Keratinocyte (primary cell): ENCODE data around the gene GNL3. TPM values are rescaled to one million over a fixed set of nuclear protein-coding genes. Genes with fewer than 3 reads are reported as not detected.

Experiments
- DNase-seq: peaks from one replicate; pipeline ENCODE4 v3.0.0-alpha.2; 2011; ENCODE audit warnings: low read depth, missing footprints, low spot score
- FAIRE-seq: peaks from 2 replicates; lab custom pipeline; 2011; peaks lifted over from hg19 to GRCh38; lab: Jason Lieb, UNC
- H2AFZ ChIP-seq: 2 replicates; pipeline ENCODE4 v1.6.0; 2012; ENCODE audit warnings: low read length, control low read depth, inconsistent platforms; ENCODE audit not compliant: control insufficient read depth
- H3K27ac ChIP-seq: 2 replicates; pipeline ENCODE4 v1.5.1; 2011; ENCODE audit warnings: low read length; ENCODE audit not compliant: control insufficient read depth, insufficient read depth
- H3K27me3 ChIP-seq: 3 replicates; pipeline ENCODE4 v1.6.0; 2011; ENCODE audit warnings: low read length; ENCODE audit not compliant: control insufficient read depth, insufficient read depth; ENCODE audit errors: extremely low read depth
- H3K36me3 ChIP-seq, 2 experiments: 2 replicates in 1 of 2; 3 replicates in 1 of 2; pipeline ENCODE4 v1.5.1; 2011; ENCODE audit warnings: low read length in 2 of 2, mild to moderate bottlenecking in 1 of 2; ENCODE audit not compliant: control insufficient read depth in 2 of 2, insufficient read depth in 2 of 2; ENCODE audit errors: extremely low read depth in 1 of 2
- H3K4me1 ChIP-seq: 3 replicates; pipeline ENCODE4 v1.5.1; 2011; ENCODE audit warnings: low read length; ENCODE audit not compliant: control insufficient read depth, insufficient read depth; ENCODE audit errors: extremely low read depth
- H3K4me2 ChIP-seq: 3 replicates; pipeline ENCODE4 v1.6.0; 2011; ENCODE audit warnings: low read depth, low read length; ENCODE audit not compliant: control insufficient read depth, insufficient read depth; ENCODE audit errors: extremely low read depth
- H3K4me3 ChIP-seq, 3 experiments: fragments of 200-600 bp in 1 of 3; sonication (generic) in 1 of 3; 2 replicates in 2 of 3; 3 replicates in 1 of 3; pipeline ENCODE4 v1.5.1; 2011 to 2016; ENCODE audit warnings: low read length in 3 of 3, mild to moderate bottlenecking in 3 of 3, control low read depth in 2 of 3, inconsistent platforms in 1 of 3, low read depth in 1 of 3, mixed read lengths in 1 of 3, mixed run types in 1 of 3, moderate library complexity in 1 of 3; ENCODE audit not compliant: control insufficient read depth in 2 of 3, insufficient read depth in 2 of 3; ENCODE audit errors: extremely low read depth in 1 of 3
- H3K79me2 ChIP-seq: 2 replicates; pipeline ENCODE4 v1.6.0; 2012; ENCODE audit warnings: low read length; ENCODE audit not compliant: control insufficient read depth, insufficient read depth
- H3K9ac ChIP-seq: 3 replicates; pipeline ENCODE4 v1.6.0; 2011; ENCODE audit warnings: low read length; ENCODE audit not compliant: control insufficient read depth, insufficient read depth; ENCODE audit errors: extremely low read depth
- H3K9me1 ChIP-seq: 3 replicates; pipeline ENCODE4 v1.6.0; 2011; ENCODE audit warnings: low read length; ENCODE audit not compliant: control insufficient read depth, insufficient read depth; ENCODE audit errors: extremely low read depth
- H3K9me3 ChIP-seq: 2 replicates; pipeline ENCODE4 v1.5.1; 2012; ENCODE audit warnings: low read depth, low read length; ENCODE audit not compliant: control insufficient read depth
- H4K20me1 ChIP-seq: 3 replicates; pipeline ENCODE4 v1.6.0; 2011; ENCODE audit warnings: low read length; ENCODE audit not compliant: control insufficient read depth, insufficient read depth; ENCODE audit errors: extremely low read depth
- CTCF ChIP-seq, 3 experiments: IDR thresholded peaks in 1 of 3; conservative IDR thresholded peaks in 1 of 3; optimal IDR thresholded peaks in 1 of 3; 2 replicates in 2 of 3; 3 replicates in 1 of 3; pipeline versions ENCODE3 to v1.5.1; 2011; ENCODE audit warnings: low read length in 3 of 3, mild to moderate bottlenecking in 3 of 3, moderate library complexity in 2 of 3, control low read depth in 1 of 3, inconsistent platforms in 1 of 3; ENCODE audit not compliant: insufficient read depth in 2 of 3; ENCODE audit errors: extremely low read depth in 1 of 3
- EZH2 ChIP-seq: IDR thresholded peaks from one replicate; pipeline ENCODE4 v1.6.1; 2012; ENCODE audit warnings: inconsistent platforms, mild to moderate bottlenecking, low read length, moderate library complexity
- dilution Hi-C: fragments of 300-500 bp; cut with MboI; formaldehyde crosslinking; loops from one replicate; pipeline ENCODE4 v1.7.0; 2020; ENCODE audit warnings: low sequenced_read_pairs; ENCODE audit not compliant: extremely low pct_ligation_motif_present
- polyA plus RNA-seq, 5 experiments: library from polyadenylated mRNA; depleted of rRNA in 3 of 5; stranded (reverse) in 3 of 5; stranded (forward) in 1 of 5; unstranded in 1 of 5; fragments of >200 nt; gene quantifications; 1 replicate in 1 of 5; 2 replicates in 3 of 5; 3 replicates in 1 of 5; pipeline versions ENCODE4 v1.2.1 to v1.2.3, GENCODE V29; 2011 to 2012; ENCODE audit warnings: missing spikeins in 2 of 5, low read depth in 1 of 5, low replicate concordance in 1 of 5

The GNL3 gene
- polyA plus RNA-seq, 1 donor (not counting 4 experiments of a cell fraction or from before 2014, with no cell fraction given) = 128 TPM

- Histone ChIP-seq H3K4me3 (no peak overlapping the region), H3K79me2 (no peaks in the 10 kb centered on the region), H3K4me2 (no peak overlapping the region), H3K27me3 (no peaks in the 10 kb centered on the region), H3K4me1 (no peaks in the 10 kb centered on the region), H4K20me1 (no peaks in the 10 kb centered on the region), H2AFZ (no peak overlapping the region), H3K27ac (no peak overlapping the region), H3K36me3 (peaks cover 0 to 7% of the 10 kb centered on the region in 2 experiments), H3K9me3 (no peaks in the 10 kb centered on the region), H3K9ac (no peak overlapping the region), H3K9me1 (no peaks in the 10 kb centered on the region)
- dilution Hi-C loops = no loop called here
- no peak for FAIRE-seq
- DNase-seq = no peak
- TF ChIP-seq EZH2 (no peak), CTCF (optimal IDR thresholded peaks at IDR 0.05 in 1 of 3, IDR thresholded peaks at IDR 0.05 in 1 of 3, conservative IDR thresholded peaks at IDR 0.05 in 1 of 3; ENCODE audit: extremely low read depth in 1 of 3, insufficient read depth in 2 of 3, low read length in 3 of 3) (no peak)
These were observed 36.7 kb downstream of the GNL3 start for GRCh38 chr3:52722491-52722890.

GRCh38 chr3:52723935-52724334 lies 38.1 kb downstream of the GNL3 start:
- Histone ChIP-seq H3K79me2 (no peaks in the 10 kb centered on the region), H3K4me1 (no peaks in the 10 kb centered on the region), H3K9ac (no peak overlapping the region), H4K20me1 (no peaks in the 10 kb centered on the region), H3K4me3 (no peak overlapping the region), H2AFZ (no peak overlapping the region), H3K9me3 (no peaks in the 10 kb centered on the region), H3K4me2 (no peak overlapping the region), H3K27ac (no peak overlapping the region), H3K36me3 (peaks cover 0 to 3% of the 10 kb centered on the region in 2 experiments), H3K27me3 (no peaks in the 10 kb centered on the region), H3K9me1 (no peaks in the 10 kb centered on the region)
- TF ChIP-seq CTCF (optimal IDR thresholded peaks at IDR 0.05 in 1 of 3, IDR thresholded peaks at IDR 0.05 in 1 of 3, conservative IDR thresholded peaks at IDR 0.05 in 1 of 3; ENCODE audit: extremely low read depth in 1 of 3, insufficient read depth in 2 of 3, low read length in 3 of 3) (no peak), EZH2 (no peak)
- DNase-seq = no peak
- FAIRE-seq = no peak
- dilution Hi-C loops = no loop called here
